NK-92 (cell line): ENCODE measurements around the gene GPR183.

Experiments used
- DNase-seq: peaks from one replicate; lab custom pipeline; 2025; ENCODE audit not compliant: unreplicated experiment; lab: John Stamatoyannopoulos, UW

GPR183 gene

GRCh38 chr13:99307247-99307646, at the start of gene GPR183:
Gene GPR183 (minus strand): TSS chr13:99307399. CDS start chr13:99296145, 11,254 bp downstream.
- DNase-seq = no peak

DNA sequence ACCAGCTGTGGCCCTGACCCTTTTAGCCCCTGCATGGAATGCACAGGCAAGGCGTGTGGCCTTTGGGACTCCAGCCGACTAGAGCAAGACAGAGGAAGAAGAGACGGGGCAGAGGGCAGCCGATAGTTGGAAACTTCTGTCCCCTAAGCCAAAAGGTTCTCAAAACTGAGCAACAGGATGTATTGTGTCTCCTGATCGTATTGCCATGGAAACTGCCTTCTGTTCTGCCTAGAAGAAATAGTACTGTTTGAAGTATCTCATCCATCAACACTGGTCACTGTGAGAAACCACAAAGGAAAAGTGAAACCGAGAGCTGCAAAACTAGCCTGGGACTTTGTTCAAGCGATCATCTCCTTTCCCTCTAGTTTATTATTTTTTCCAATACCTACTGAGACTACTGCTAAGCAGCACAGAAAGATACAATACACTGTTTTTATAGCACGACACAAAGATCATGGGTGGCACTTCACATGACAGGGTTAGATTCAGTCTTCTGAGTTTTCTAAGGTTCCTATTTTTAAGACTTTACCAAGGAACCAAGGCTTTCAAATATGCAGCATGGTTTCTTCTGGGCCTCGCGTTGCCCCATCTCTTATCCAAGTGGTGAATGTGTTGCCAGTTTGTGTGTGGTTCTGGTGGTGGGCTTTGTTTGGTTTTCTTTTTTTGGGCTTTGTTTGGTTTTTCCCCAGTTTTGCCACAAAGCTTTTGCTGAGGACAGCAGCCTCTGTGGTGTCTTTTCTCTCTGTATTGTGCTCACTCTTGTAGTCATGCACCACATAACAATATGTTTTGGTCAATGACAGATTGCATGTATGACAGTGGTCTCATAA, 49.3 kb upstream of the GPR183 start:
- no peak for DNase-seq

GRCh38 chr13:99356012-99356261, 48.7 kb upstream of the GPR183 start:
- no peak for DNase-seq

GRCh38 chr13:99355267-99356011, 48.2 kb upstream of the GPR183 start:
- DNase-seq = no peak

GRCh38 chr13:99354371-99354951, 47.3 kb upstream of the GPR183 start:
- no peak for DNase-seq

GRCh38 chr13:99353836-99354235, 46.6 kb upstream of the GPR183 start:
- no peak for DNase-seq

GRCh38 chr13:99353246-99353600, 46.0 kb upstream of the GPR183 start:
- DNase-seq = no peak

DNA sequence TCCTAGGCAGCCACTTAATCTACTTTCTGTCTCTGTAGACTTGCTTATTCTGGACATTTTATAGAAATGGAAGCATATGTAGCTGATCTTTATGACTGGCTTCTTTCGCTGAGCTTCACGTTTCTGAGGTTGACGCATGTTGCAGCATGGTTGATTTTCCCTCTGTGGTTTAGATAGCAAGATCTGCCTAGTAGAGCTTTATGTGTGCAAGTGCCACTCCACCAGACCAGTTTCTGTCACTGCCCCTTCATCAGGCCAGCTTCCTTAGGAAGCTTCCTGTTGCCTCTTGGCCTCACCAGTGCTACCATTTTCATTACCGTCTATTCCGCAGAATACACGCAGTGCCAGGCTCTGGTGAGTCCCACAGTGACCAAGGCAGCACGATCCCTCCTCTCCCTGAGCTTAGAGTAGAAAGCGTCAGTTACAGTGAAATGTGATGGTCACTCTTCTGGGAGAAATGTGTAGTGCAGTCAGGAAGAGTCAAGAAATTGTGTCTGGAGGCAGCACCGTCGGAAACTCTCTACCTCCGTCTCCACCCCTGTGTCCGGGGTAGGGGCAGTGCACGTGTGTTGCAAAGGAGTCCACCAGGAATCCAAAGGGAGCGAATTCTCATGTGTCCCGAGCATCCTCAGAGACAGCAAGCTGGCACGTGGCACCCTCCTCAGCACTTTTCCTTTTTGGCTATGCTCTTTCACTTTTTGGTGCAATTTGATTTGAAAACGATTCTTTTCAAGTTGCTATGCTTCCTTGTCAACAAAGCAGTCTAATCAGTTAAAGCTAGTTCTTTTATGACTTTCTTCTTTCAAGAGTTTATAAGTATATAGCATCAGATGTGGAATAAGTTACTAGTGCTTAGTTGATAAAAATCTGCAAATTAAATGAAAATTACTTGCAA, 45.4 kb upstream of the GPR183 start:
- no peak for DNase-seq

GRCh38 chr13:99351772-99352171, 44.6 kb upstream of the GPR183 start:
- no peak for DNase-seq

GRCh38 chr13:99350191-99350590, 43.0 kb upstream of the GPR183 start:
- no peak for DNase-seq

GRCh38 chr13:99347911-99348451, 40.8 kb upstream of the GPR183 start:
- DNase-seq = no peak

GRCh38 chr13:99347335-99347878, 40.2 kb upstream of the GPR183 start:
- no peak for DNase-seq

- no peak for DNase-seq
Observed at GRCh38 chr13:99346335-99347042, 39.3 kb upstream of the GPR183 start.

DNA sequence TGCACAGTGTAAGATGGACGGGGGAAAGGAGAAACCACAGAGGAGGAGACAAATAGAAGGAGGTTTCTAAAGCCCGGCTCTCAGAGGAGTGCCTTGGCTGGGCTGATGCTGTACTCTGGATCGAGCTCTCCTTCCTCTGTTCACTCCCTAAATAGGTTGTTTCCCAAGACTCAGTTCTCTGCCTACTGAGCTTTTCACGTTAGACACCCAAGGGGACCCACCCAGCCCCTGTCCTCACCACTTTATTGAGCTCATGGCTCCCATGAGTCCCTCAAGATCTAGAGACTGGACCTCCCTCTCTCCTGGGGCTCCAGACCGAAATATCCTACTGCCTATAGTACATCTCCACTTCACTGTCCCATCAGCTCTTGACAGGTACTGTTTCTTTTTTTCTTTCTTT, 38.1 kb upstream of the GPR183 start:
- no peak for DNase-seq

- DNase-seq = no peak
Observed at GRCh38 chr13:99344610-99345208, 37.5 kb upstream of the GPR183 start.

- no peak for DNase-seq
Observed at GRCh38 chr13:99342723-99343315, 35.6 kb upstream of the GPR183 start.

DNA sequence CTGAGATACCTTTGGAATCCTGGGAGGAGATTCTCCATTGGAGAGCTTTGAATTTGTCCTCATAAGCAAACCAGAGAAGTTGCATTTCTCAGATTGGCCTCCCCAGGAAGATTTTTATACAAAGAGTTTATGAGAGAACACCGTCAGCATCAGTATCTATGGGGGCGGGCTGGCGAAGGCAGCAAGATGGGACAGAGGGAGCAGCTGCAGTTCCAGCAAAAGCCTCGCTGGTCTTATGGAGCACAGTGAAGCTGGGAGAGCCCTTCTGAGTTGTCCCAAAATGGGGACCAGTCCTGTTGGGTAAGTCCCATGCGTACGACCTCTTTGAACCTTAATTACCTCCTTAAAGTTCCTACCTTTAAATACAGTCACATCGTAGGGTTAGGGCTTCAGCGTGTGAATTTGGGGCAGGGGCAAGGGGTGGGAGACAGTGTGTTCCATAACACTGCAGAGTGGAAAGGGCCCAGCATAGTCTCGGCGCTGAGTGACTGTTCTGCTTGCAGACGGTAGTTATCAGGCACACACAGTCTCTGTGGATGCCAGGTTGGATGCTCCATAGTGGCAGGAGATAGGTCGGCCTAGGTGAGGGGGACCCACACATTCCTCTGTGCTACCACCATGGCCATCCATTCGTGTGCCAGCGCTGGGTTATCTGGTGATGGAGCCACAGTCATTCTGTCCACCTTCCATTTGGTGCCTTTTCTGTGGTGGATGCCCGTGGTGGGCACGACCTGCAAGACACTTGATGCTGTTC, 34.9 kb upstream of the GPR183 start:
- DNase-seq = no peak

GRCh38 chr13:99340638-99341037, 33.4 kb upstream of the GPR183 start:
- DNase-seq = no peak
